Suppressor macrophage treated with lipopolysaccharide for 4 hours (primary cell): ENCODE results near the gene PGC.

Experiments
- DNase-seq: peaks from one replicate; pipeline ENCODE4 v3.0.0-alpha.2; 2020

Gene PGC

GRCh38 chr6:41747256-41748101 lies at the start of gene PGC:
Gene PGC (minus strand): TSS chr6:41747397. CDS start chr6:41747334, 63 bp downstream.
- DNase-seq, result no peak

GRCh38 chr6:41796474-41796873 lies 49.3 kb upstream of the PGC start:
- DNase-seq, result no peak

DNA sequence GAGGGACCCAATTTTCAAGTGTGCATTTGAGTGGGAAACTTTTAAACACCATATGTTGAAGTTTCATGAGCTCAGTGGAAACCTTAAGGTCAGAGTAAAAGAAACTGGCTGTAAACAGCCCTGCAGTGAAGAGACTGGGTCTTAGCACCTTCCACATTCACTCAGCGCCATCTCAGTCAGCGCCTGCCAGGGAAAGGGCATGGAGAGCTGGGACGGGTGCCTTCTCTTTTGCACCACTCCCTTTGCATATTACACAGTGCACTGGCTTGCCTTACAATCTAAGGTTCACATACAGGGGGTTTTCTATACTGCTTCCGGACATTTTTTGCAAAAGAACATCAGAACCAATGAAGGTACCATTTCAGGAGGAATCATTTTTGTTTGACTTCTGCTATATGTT lies 44.8 kb upstream of the PGC start:
- no peak for DNase-seq

- DNase-seq, result no peak
These were observed 44.1 kb upstream of the PGC start for GRCh38 chr6:41791305-41791704.

- DNase-seq, result peak; percentile 52
These were observed 42.8 kb upstream of the PGC start for GRCh38 chr6:41790045-41790444.

- DNase-seq, result no peak
These were observed 42.2 kb upstream of the PGC start for GRCh38 chr6:41789390-41789724.

DNA sequence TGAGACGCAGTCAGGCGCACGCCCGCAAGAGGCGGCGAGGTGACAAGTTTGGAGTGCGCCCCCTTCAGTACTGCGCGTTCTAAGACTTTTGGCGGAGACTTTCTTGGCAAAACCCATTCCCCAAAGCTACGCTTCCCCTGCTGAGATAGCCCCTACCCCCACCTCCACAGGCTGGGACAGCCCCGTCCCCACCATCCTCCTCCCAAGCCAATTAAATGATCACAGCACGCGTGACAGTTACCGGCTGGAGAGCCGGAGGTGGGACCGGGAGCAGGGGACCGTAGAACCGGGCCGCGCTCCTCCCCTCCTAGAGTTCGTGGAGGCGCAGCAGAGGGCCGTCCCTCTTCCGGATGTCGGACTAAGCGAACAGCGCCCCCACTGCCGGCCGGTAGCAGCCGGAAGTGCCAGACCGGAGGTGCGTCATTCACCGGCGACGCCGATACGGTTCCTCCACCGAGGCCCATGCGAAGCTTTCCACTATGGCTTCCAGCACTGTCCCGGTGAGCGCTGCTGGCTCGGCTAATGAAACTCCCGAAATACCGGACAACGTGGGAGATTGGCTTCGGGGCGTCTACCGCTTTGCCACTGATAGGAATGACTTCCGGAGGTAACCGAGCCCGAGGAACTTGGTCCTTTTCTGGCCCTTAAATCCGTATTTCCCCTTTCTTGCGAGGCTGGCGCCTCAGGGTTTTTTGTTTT lies 40.2 kb upstream of the PGC start, which contains the start of gene TOMM6:
TOMM6 (plus strand) TSS at position 476 of the 699 bp plus-strand sequence; CDS start at position 480, 4 bp downstream.
- peak; percentile 97 for DNase-seq

DNA sequence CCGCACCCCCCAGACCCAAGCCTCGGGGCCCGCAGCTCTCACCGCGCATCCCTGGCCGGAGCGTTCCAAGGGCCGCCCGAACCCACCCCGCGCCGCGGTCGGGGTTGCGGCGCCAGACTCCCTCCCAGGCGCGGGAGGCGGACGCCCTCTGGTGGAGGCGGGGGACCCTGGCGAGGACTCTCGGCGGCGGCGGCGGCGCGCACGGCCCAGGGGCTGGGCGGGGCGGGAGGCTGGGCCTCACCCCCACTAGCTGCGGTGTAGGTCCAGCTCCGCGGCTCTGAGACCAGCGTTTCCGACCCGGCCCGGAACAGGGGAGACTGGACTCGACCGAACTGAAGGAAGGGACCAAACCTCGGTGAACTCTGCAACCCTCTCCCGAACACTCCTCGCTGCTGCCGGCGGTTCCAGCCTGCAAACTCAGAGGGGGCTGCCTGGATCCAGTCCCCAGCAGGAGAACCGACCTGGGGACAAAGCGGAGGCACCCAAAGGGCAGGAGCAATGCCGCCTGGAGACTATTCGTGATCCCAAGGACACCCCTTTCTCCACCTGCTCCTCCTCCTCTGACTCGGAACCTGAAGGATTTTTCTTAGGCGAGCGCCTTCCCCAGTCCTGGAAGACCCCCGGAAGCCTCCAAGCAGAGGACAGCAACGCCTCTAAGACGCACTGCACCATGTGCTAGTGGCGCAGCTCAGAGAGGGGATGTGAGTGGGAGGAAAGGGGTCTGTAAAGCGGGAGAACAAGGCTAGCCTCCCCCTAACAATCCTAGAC lies 39.4 kb upstream of the PGC start:
- DNase-seq, result peak; percentile 93

DNA sequence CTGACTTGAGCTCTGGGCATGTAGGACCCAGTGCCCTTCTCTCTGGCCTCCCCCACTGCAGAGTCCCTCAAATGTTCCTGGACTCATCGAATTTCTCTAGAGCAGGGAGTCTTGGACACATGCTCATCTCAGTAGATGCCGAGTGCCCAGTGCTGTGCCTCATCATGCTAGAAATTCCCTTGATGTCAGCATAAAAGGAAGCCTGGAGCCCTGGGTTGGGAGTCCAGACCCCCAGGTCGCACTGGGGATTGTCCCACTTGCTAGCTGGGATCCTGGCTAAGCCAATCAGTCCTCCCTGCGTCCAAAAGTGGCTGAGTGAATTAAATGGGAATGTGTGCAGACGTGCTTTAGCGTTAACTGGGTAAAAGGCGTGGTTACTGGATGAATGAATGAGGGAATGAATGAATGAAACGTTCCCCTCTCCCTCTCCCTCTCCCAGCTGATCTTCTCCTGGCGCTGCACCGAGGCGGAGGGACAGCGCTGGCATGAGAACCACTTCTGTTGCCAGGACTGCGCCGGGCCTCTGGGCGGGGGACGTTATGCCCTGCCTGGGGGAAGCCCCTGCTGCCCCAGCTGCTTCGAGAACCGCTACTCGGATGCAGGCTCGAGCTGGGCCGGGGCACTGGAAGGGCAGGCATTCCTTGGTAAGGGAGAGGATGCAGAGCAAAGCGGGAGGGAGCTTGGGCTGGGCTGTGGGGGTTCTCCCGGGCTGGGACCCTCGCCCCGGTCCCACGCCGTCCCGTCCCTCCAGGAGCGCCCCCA lies 38.7 kb upstream of the PGC start:
- DNase-seq, result no peak

DNA sequence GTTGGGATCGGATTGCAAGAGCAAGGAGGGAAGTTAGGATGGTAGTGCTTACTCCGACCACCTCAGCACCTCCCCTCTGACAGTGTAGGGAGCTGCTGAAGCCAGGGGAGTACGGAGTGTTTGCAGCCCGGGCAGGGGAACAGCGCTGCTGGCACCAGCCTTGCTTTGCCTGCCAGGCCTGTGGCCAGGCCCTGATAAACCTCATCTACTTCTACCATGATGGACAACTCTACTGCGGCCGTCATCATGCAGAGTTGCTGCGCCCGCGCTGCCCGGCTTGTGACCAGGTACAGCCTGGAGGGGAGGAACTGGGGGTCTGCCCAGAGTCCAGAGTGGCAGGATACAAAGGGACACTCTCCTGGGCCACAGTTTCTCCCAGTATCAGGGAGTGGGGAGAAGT lies 38.1 kb upstream of the PGC start:
- DNase-seq, result no peak

GRCh38 chr6:41784581-41785171 lies 37.5 kb upstream of the PGC start:
- peak; percentile 80 for DNase-seq

DNA sequence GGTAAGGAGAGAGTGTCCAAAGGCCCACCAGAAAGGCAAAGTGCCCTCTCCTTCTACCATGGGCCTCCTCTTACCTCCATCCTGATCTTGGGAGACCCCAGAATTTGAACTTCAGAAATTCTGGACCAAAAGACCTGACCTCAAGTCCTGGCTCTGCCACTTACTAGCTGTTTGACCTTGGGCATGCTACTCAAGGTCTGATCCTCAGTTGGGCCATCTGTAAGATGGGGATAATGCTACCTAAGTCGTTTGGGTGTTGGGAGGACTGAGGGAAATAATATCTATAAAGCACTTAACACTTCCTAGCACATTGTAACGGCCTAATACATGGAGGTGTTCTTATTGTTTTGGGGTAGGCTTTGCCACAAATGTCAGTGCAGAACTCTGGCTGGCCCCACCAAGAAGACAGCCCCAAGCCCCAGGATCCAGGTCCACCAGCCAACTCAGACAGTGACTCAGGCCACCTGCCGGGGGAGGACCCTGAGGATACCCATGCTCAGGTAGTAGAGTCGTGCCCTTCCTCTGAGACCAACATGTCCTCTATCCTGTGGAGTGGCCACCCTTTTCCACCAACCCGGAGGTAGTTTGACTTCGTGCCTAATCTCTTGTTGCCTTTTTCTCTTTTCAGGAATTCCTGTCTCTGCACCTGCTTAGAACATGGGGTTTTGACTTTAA lies 36.0 kb upstream of the PGC start:
- DNase-seq, result no peak

DNA sequence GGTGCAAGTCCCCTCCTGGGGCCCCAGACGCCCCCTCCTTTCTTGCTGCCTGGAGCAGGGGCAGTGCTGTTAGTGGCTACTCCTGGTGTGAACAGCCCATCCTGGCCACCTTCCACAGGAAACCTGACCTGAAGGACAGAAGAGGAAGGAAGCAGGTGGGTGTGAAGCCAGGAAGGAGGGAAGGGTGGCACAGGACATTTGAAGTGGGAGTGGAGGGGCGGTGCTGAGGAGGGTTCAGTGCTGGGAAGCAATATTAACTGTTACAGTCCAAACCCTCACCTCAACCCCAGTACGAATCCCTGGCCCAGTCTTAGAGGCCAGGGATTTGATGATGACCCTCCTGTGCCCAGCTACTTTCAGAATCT lies 34.2 kb upstream of the PGC start:
- no peak for DNase-seq

GRCh38 chr6:41780551-41781365 lies 33.6 kb upstream of the PGC start, which contains the start of gene PRICKLE4:
Gene PRICKLE4 (plus strand): TSS chr6:41780782. CDS start chr6:41783474, 2,692 bp downstream.
- DNase-seq, result peak; percentile 15

GRCh38 chr6:41779788-41780550 lies 32.8 kb upstream of the PGC start, which contains the start of gene FRS3:
Gene FRS3 (minus strand): TSS chr6:41779900. CDS start chr6:41776987, 2,913 bp downstream.
- peak; percentile 99 for DNase-seq

- DNase-seq, result no peak
These were observed 32.1 kb upstream of the PGC start for GRCh38 chr6:41779336-41779735.

DNA sequence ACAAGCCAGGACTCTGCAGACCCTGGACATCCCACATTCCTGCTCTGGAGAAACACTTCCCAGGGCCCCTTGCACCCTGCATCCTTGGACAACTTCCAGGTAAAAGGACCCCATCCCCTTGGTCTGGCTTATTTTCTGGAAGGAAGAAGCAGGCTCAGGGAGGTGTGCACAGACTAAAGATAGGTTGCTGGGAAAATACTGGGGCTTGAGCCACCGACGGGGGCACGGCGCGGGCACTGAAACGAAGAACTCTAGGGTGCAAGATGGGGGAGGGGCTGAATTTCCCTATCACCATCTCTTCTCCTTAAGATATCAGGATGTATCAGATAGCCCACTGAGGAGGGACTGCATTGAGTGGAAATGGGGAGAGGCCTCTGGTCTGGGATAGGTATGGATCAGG lies 31.7 kb upstream of the PGC start:
- no peak for DNase-seq

GRCh38 chr6:41777551-41778285 lies 30.5 kb upstream of the PGC start:
- peak; percentile 54 for DNase-seq

GRCh38 chr6:41775293-41775882 lies 28.2 kb upstream of the PGC start:
- DNase-seq, result no peak
